ENCODE data around the gene SIPA1L3. TPM values are rescaled to one million over a fixed set of nuclear protein-coding genes. Genes with fewer than 3 reads are reported as not detected.

SIPA1L3 gene
- total and polyA plus RNA-seq, 2 of the 13 experiments (the other 11 are each of a cell fraction or from before 2014, with no cell fraction given), result 5.5 to 7.7 TPM

GRCh38 chr19:38057959-38058690 lies 151.1 kb downstream of the SIPA1L3 start (continued):
- TF ChIP-seq MTF2 (CRISPR knock-in tag; IDR thresholded peaks at IDR 0.05; ENCODE audit: borderline replicate concordance) (no peak), CREM (IDR thresholded peaks at IDR 0.05) (no peak), CREM (CRISPR knock-in tag; IDR thresholded peaks at IDR 0.05) (no peak), IKZF5 (CRISPR knock-in tag; IDR thresholded peaks at IDR 0.05) (0 out of 2 replicates have a peak, but pooled peaks have one; percentile 24), RELA (CRISPR knock-in tag; IDR thresholded peaks at IDR 0.05) (no peak), ZNF580 (CRISPR knock-in tag; IDR thresholded peaks at IDR 0.05; ENCODE audit: borderline replicate concordance, low read depth) (no peak), KLF16 (CRISPR knock-in tag; IDR thresholded peaks at IDR 0.05) (no peak), RXRB (CRISPR knock-in tag; IDR thresholded peaks at IDR 0.05; ENCODE audit: borderline replicate concordance) (0 out of 2 replicates have a peak, but pooled peaks have one; percentile 23), ATF4 (CRISPR knock-in tag; IDR thresholded peaks at IDR 0.05) (no peak), POLR2AphosphoS2 (IDR thresholded peaks at IDR 0.05; ENCODE audit: low read depth, low read length) (no peak), PHF20 (CRISPR knock-in tag; IDR thresholded peaks at IDR 0.05) (no peak), ZFP36L2 (CRISPR knock-in tag; IDR thresholded peaks at IDR 0.05) (no peak), TFDP2 (CRISPR knock-in tag; IDR thresholded peaks at IDR 0.05) (0 out of 2 replicates have a peak, but pooled peaks have one; percentile 24), FOSL2 (CRISPR knock-in tag; IDR thresholded peaks at IDR 0.05) (no peak), ZNF446 (CRISPR knock-in tag; IDR thresholded peaks at IDR 0.05) (no peak), ZNF609 (CRISPR knock-in tag; IDR thresholded peaks at IDR 0.05; ENCODE audit: borderline replicate concordance) (no peak), ADNP (CRISPR knock-in tag; IDR thresholded peaks at IDR 0.05) (no peak), ZNF275 (CRISPR knock-in tag; IDR thresholded peaks at IDR 0.05; ENCODE audit: borderline replicate concordance) (no peak), NR2F6 (IDR thresholded peaks at IDR 0.05) (no peak), NR2F6 (CRISPR knock-in tag; IDR thresholded peaks at IDR 0.05) (peak; percentile 15; the same call in 1 of the 2 replicates), ZNF431 (CRISPR knock-in tag; IDR thresholded peaks at IDR 0.05; ENCODE audit: borderline replicate concordance, low read depth) (no peak)
